OCI-LY1 (cell line): Measurements from ENCODE around the gene SEPTIN10.

Source experiments
- CTCF ChIP-seq: fragments of 200-600 bp; sonication (generic), shearing (Covaris generic); IDR thresholded peaks from 2 replicates; pipeline ENCODE4 v1.5.1; 2017; ENCODE audit warnings: mild to moderate bottlenecking, antibody characterized with exemption, low read length, moderate library complexity, mixed read lengths
- EZH2 ChIP-seq: fragments of 200-600 bp; sonication (generic), shearing (Covaris generic); IDR thresholded peaks from 2 replicates; pipeline ENCODE4 v1.8.0; 2017; ENCODE audit warnings: borderline replicate concordance, mixed run types, mild to moderate bottlenecking, antibody characterized with exemption, low read length, moderate library complexity, mixed read lengths

- TF ChIP-seq EZH2: no peak
- no peak for TF ChIP-seq CTCF
These were observed 81.1 kb downstream of the SEPTIN10 start for GRCh38 chr2:109532728-109533076.
